K562 (cell line): ENCODE data around the gene NCAPG2. TPM values are rescaled to one million over a fixed set of nuclear protein-coding genes. Genes with fewer than 3 reads are reported as not detected.
"Not testable (repeated sequence)": the region's sequence is repeated elsewhere in the genome, so short reads cannot be mapped to it uniquely, and the experiment has no call there.

Source experiments
- ATAC-seq: fragments of 200-7000 bp; cut with Tn5 transposase; 3 replicates; pipeline ENCODE4 v1.9.1; 2020; ENCODE audit warnings: moderate library complexity
- BruUV-seq: library from RNA; stranded (reverse); fragments of 400-500 nt; replicated peaks from 2 replicates; lab custom pipeline; 2021; lab: Mats Ljungman, UMichigan
- CTCF ChIA-PET: fragments of 300-600 bp; formaldehyde crosslinking; extraction: SDS; loops from one replicate; lab custom pipeline; 2021; ENCODE audit warnings: low intra/inter-chr PET ratio; lab: Yijun Ruan, JAX
- POLR2A ChIA-PET: fragments of 300-600, 350-650 bp; sonication (Branson Sonifier 250); formaldehyde crosslinking; extraction: SDS; loops from one replicate; lab custom pipeline; 2021; ENCODE audit warnings: antibody characterized with exemption, inconsistent platforms; lab: Yijun Ruan, JAX
- DNase-seq, 4 experiments: peaks; one replicate each; pipeline versions ENCODE4 v3.0.0 to v3.0.0-alpha.2; 2011 to 2018; ENCODE audit warnings: low spot score in 3 of 4, mixed read lengths in 3 of 4; ENCODE audit errors: extremely low read depth in 1 of 4
- FAIRE-seq: peaks from 2 replicates; lab custom pipeline; 2011; peaks lifted over from hg19 to GRCh38; lab: Jason Lieb, UNC
- H2AFZ ChIP-seq: 2 replicates; pipeline ENCODE4 v1.6.0; 2011; ENCODE audit warnings: low read depth, low read length, control low read depth, inconsistent platforms
- H3K27ac ChIP-seq: fragments of 200-600 bp; 3 replicates; pipeline ENCODE4 v1.8.0; 2011; ENCODE audit warnings: low read depth, mild to moderate bottlenecking, control low read depth, inconsistent platforms, low read length, moderate library complexity, mixed read lengths; ENCODE audit errors: extremely low read depth
- H3K27me3 ChIP-seq, 2 experiments: fragments of 300-600 bp in 1 of 2; 2 replicates in 1 of 2; 3 replicates in 1 of 2; pipeline versions ENCODE4 v1.6.0 to v1.8.0; 2011; ENCODE audit warnings: inconsistent platforms in 2 of 2, low read length in 2 of 2, mild to moderate bottlenecking in 1 of 2, mixed read lengths in 1 of 2, moderate library complexity in 1 of 2; ENCODE audit not compliant: control insufficient read depth in 2 of 2, insufficient read depth in 2 of 2
- H3K36me3 ChIP-seq: fragments of 300-600 bp; 3 replicates; pipeline ENCODE4 v1.8.0; 2011; ENCODE audit warnings: mild to moderate bottlenecking, low read length, inconsistent platforms; ENCODE audit not compliant: control insufficient read depth, insufficient read depth
- H3K4me1 ChIP-seq, 2 experiments: fragments of 200-600 bp in 1 of 2; replicated peaks in 1 of 2; 2 replicates in 1 of 2; 3 replicates in 1 of 2; pipeline versions ENCODE4 v1.5.1 to v1.8.0; 2011; ENCODE audit warnings: inconsistent platforms in 2 of 2, low read length in 2 of 2, mild to moderate bottlenecking in 1 of 2, mixed read lengths in 1 of 2, moderate library complexity in 1 of 2; ENCODE audit not compliant: control insufficient read depth in 2 of 2, insufficient read depth in 2 of 2
- H3K4me2 ChIP-seq: 2 replicates; pipeline ENCODE4 v1.6.1; 2011; ENCODE audit warnings: low read length, control low read depth, inconsistent platforms, mixed read lengths; ENCODE audit not compliant: insufficient read depth
- H3K4me3 ChIP-seq: fragments of 200-600 bp; sonication (generic), shearing (Covaris generic); 2 replicates; pipeline ENCODE4 v1.5.1; 2016; ENCODE audit warnings: control low read depth, inconsistent platforms
- H3K79me2 ChIP-seq: fragments of 200-600 bp; 3 replicates; pipeline ENCODE4 v1.8.0; 2011; ENCODE audit warnings: low read length, inconsistent platforms; ENCODE audit not compliant: control insufficient read depth, insufficient read depth
- H3K9ac ChIP-seq, 2 experiments: 2 replicates each; pipeline versions ENCODE4 v1.6.0 to v1.6.1; 2011; ENCODE audit warnings: low read depth in 2 of 2, low read length in 2 of 2, control low read depth in 1 of 2, inconsistent platforms in 1 of 2, mild to moderate bottlenecking in 1 of 2, mixed read lengths in 1 of 2; ENCODE audit not compliant: insufficient read depth in 1 of 2
- H3K9me1 ChIP-seq: one replicate; pipeline ENCODE4 v1.6.0; 2011; ENCODE audit warnings: inconsistent platforms, mild to moderate bottlenecking, low read length, moderate library complexity; ENCODE audit not compliant: control insufficient read depth, insufficient read depth
- H3K9me3 ChIP-seq: replicated peaks from 2 replicates; pipeline ENCODE4 v1.5.1; 2011; ENCODE audit warnings: low read depth, low read length, inconsistent platforms; ENCODE audit not compliant: control insufficient read depth, insufficient read depth
- H4K20me1 ChIP-seq: replicated peaks from 2 replicates; pipeline ENCODE4 v1.6.1; 2011; ENCODE audit warnings: low read length, inconsistent platforms, mixed read lengths; ENCODE audit not compliant: control insufficient read depth, insufficient read depth
- ARID4B ChIP-seq: sonication (generic); formaldehyde crosslinking; IDR thresholded peaks from 2 replicates; pipeline ENCODE4 v1.8.0; 2022; ENCODE audit warnings: mild to moderate bottlenecking, missing genetic modification reagents
- MYC ChIP-seq, 2 experiments: fragments of 250-450 bp in 1 of 2; sonication (Bioruptor Pico) in 1 of 2; IDR thresholded peaks; 2 replicates each; pipeline versions ENCODE4 v1.5.1 to v1.6.1; 2012 to 2021; ENCODE audit warnings: low read depth in 2 of 2, borderline replicate concordance in 1 of 2, improper control_type of control experiment in 1 of 2, low read length in 1 of 2, mild to moderate bottlenecking in 1 of 2, moderate library complexity in 1 of 2
- SRSF3 ChIP-seq: fragments of 200-400 bp; formaldehyde crosslinking; IDR thresholded peaks from 2 replicates; pipeline ENCODE4 v1.6.1; 2016; ENCODE audit warnings: mild to moderate bottlenecking, low read length, moderate library complexity; ENCODE audit not compliant: insufficient read depth
- ZBTB40 ChIP-seq, 2 experiments: fragments of 450-650 bp in 1 of 2; sonication (generic) in 1 of 2; formaldehyde crosslinking in 1 of 2; IDR thresholded peaks; 2 replicates each; pipeline versions ENCODE4 v1.7.1 to v1.9.0; 2016 to 2022; ENCODE audit warnings: inconsistent platforms in 1 of 2, mild to moderate bottlenecking in 1 of 2, missing genetic modification reagents in 1 of 2
- WGBS: fragments of 100-300 bp; shearing (Covaris generic); methylation state at CpG from one replicate; pipeline ENCODE4 v1.1.6; 2016; ENCODE audit warnings: low coverage, mixed read lengths; ENCODE audit not compliant: insufficient coverage; ENCODE audit errors: missing lambda C conversion rate; 5-methylcytosine and 5-hydroxymethylcytosine counted together
- in situ Hi-C: fragments of 300-500 bp; cut with MboI; formaldehyde crosslinking; loops from 4 replicates; pipeline ENCODE4 v1.15.0; 2018; ENCODE audit warnings: inconsistent platforms, mixed read lengths
- intact Hi-C: fragments of 100-400 bp; cut with micrococcal nuclease; formaldehyde crosslinking; loops from 2 replicates; pipeline ENCODE4 v1.14.2; 2022
- polyA plus RNA-seq, 8 experiments: library from polyadenylated mRNA; depleted of rRNA in 4 of 8; stranded (reverse) in 5 of 8; unstranded in 3 of 8; fragments of >200 nt; fragmentation: Nextera tagmentation in 2 of 8; fragmentation: Illumina TruSeq in 1 of 8; extraction: Ambion mirVana in 2 of 8; extraction: Trizol in 1 of 8; gene quantifications; 2 replicates each; pipeline versions ENCODE4 v1.2.1 to v1.2.3, GENCODE V29; 2011 to 2014; ENCODE audit warnings: inconsistent platforms in 1 of 8, missing spikeins in 1 of 8
- total RNA-seq, 7 experiments: library from RNA; depleted of rRNA in 6 of 7; stranded (reverse); fragments of >200 nt in 6 of 7; fragmentation: Illumina TruSeq in 2 of 7; extraction: Trizol in 2 of 7; gene quantifications; 2 replicates each; pipeline versions ENCODE4 v1.2.1 to v1.2.3, GENCODE V29; 2011 to 2021; ENCODE audit warnings: low replicate concordance in 1 of 7

The NCAPG2 gene
- total and polyA plus RNA-seq, 9 of the 15 experiments (the other 6 are each of a cell fraction or from before 2014, with no cell fraction given): 21.5 to 127 (median 86.1) TPM

- H3K4me2 ChIP-seq: peak overlapping the region; percentile 99
- peaks cover 44% of the 10 kb centered on the region for H3K36me3 ChIP-seq
- H3K4me1 ChIP-seq: peaks cover 31 to 37% of the 10 kb centered on the region in 2 experiments
- BruUV-seq; H3K9me1 ChIP-seq; DNase-seq; CTCF ChIA-PET; H3K9me3 ChIP-seq; H4K20me1 ChIP-seq; in situ Hi-C loops; H3K27me3 ChIP-seq; FAIRE-seq; TF ChIP-seq ZBTB40 (IDR thresholded peaks at IDR 0.05); MYC (IDR thresholded peaks at IDR 0.05; ENCODE audit: low read depth, low read length): not testable (repeated sequence)
- H3K27ac ChIP-seq: peak overlapping the region; percentile 96
- intact Hi-C loops: loop anchor here (2.0 to 5.0 kb wide), 2 partner anchors 38 to 125 kb away; partner anchors contain the start of gene ESYT2
- POLR2A ChIA-PET: interaction anchor here (0.6 to 2.5 kb wide), 15 partner anchors 7 to 297 kb away, joined by 3 to 11 read pairs (median 4); partner anchors contain the start of gene ESYT2
- H3K9ac ChIP-seq: peak overlapping the region; percentile 98 to 99
- ATAC-seq: 0 out of 3 replicates have a peak, but pooled peaks have one; percentile 0
- H3K79me2 ChIP-seq: peaks cover 62% of the 10 kb centered on the region
- H3K4me3 ChIP-seq: peak overlapping the region; percentile 83
- 4% methylated on average over 23 of the region's 23 CpGs for WGBS
- H2AFZ ChIP-seq: peak overlapping the region; percentile 92
- TF ChIP-seq ZBTB40 (CRISPR knock-in tag; IDR thresholded peaks at IDR 0.05): peak; percentile 52; the same call in 1 of the 2 replicates
- TF ChIP-seq SRSF3: peak; percentile 99; the same call in 1 of the 2 replicates
- TF ChIP-seq MYC (CRISPR knock-in tag; IDR thresholded peaks at IDR 0.05; ENCODE audit: borderline replicate concordance, low read depth): 0 out of 2 replicates have a peak, but pooled peaks have one; percentile 39
- TF ChIP-seq ARID4B: peak; percentile 24; the same call in 1 of the 2 replicates
Measured at GRCh38 chr7:158703679-158704523, 703 bp downstream of the NCAPG2 start.
